DMS53 treated with DMSO at 0.1 percent for 48 hours (cell line): ENCODE data around the gene INHBC.
"Not testable (repeated sequence)": the region's sequence is repeated elsewhere in the genome, so short reads cannot be mapped to it uniquely, and the experiment has no call there.

Experiments
- DNase-seq: peaks from one replicate; lab custom pipeline; 2025; ENCODE audit not compliant: unreplicated experiment; lab: John Stamatoyannopoulos, UW

The INHBC gene

DNA sequence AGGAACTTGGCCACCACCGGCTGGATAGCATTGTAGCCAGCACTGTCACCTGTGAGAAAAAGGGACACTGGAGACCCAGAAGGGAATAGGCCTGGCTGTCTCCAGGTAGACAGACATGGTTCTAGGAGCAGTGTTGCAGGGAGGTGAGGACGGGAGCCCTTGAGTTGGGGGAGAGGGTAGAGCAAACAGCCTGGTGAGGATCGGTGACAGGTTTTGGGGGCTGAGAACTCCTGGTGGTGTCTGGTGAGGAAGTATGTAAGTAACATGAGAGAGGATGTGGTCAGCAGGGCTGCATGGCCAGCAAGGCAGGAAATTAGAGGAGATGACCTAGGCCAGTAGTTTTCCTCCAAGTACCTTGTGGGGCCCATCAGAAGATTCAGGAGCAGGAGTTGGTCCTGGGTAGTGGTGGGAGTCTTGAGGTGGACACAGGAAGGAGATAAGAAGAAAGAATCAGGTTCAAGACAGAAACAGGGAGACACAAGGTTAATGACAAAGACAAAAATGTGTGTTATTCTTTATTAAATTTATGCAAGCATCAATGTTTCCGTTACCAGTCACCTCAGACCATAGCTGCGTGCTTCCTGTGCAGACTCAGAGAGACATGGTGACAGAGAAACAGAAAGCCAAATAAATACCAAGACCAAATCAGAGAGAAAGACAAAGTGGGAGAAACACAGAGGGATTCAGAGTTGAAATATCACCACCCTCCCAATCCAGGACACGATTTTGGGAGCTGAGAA lies 45.0 kb downstream of the INHBC start, which contains the start of gene ARHGAP9:
TSS of gene ARHGAP9 (minus strand) at position 491 of the 740 bp plus-strand sequence. CDS start at position 31, 460 bp downstream.
- DNase-seq: no peak

DNA sequence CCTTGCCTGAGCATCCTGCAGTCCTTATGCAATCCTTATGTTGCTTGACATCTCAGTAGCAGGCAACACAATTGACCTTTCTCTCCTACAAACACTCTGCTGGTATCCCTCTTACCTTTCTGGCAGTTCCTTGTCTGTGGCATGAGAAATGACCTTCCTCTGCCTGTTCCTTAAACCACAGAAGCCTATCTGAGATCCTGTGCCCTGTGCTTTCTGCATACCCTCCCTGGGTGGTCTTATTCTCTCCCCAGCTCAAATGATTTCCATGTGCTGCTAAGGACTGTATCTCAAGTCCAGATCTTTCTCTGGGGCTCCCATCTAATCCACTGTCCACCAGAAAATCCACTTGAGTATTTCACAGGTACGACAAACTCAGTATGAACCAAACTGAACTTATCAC lies 47.1 kb downstream of the INHBC start:
- DNase-seq: no peak

- no peak for DNase-seq
Observed at GRCh38 chr12:57483466-57483865, 48.9 kb downstream of the INHBC start.

GRCh38 chr12:57485695-57486094 lies 51.1 kb downstream of the INHBC start:
- DNase-seq: no peak

GRCh38 chr12:57487055-57487596 lies 52.5 kb downstream of the INHBC start:
- DNase-seq: no peak

- peak; percentile 99 for DNase-seq
Observed at GRCh38 chr12:57487597-57488401, 53.2 kb downstream of the INHBC start, which contains the start of gene MARS1. Gene MARS1 (plus strand): TSS chr12:57488068. CDS start chr12:57488091, 23 bp downstream.

DNA sequence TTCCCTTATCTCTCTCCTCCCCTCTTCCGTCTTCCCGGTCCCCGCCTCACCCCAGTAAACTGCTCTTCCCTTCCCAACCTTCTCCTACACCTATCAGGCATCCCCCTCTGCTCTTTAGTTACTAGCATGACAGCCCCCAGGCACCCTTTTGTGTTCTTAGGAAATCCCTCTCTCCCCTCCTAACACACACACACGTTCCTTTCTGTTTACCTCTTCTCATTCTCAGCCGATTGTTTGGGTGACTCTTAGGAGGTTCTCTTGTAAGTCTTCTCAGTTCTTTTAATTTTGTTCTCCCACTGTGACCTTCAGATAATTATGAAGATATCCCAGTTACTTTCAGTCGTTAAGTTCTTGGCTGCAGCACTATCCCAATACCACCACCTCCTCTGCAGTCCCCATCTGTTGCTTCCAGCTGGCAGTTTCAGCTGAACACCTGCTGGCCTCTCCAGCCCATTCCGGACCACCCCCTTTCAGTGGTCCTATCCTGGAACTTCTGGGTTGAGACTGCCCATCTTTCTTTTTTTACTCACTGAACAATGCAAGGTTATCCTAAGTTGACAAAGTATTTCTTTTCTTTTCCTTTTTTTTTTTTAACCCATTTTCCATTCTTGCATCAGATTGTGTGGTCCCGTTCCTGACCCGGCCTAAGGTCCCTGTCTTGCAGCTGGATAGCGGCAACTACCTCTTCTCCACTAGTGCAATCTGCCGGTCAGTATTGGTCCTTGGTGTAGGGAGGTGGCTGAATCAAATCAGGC lies 54.0 kb downstream of the INHBC start:
- DNase-seq: no peak

- DNase-seq: no peak
Observed at GRCh38 chr12:57489157-57489641, 54.6 kb downstream of the INHBC start.

GRCh38 chr12:57490126-57490525 lies 55.5 kb downstream of the INHBC start:
- no peak for DNase-seq

GRCh38 chr12:57491393-57492280 lies 57.1 kb downstream of the INHBC start:
- no peak for DNase-seq

DNA sequence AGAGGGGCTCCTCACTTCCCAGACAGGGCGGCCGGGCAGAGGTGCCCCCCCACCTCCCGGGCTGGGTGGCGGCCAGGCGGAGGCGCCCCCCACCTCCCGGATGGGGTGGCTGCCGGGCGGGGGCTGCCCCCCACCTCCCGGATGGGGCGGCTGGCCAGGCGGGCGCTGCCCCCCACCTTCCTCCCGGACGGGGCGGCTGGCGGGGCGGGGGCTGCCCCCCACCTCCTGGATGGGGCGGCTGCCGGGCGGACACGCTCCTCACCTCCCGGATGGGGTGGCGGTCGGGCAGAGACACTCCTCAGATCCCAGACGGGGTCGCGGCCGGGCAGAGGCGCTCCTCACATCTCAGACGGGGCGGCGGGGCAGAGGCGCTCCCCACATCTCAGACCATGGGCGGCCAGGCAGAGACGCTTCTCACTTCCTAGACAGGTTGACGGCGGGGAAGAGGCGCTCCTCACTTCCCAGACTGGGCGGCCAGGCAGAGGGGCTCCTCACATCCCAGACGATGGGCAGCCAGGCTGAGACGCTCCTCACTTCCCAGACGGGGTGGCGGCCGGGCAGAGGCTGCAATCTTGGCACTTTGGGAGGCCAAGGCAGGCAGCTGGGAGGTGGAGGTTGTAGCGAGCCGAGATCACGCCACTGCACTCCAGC lies 60.6 kb downstream of the INHBC start:
- not testable (repeated sequence) for DNase-seq

DNA sequence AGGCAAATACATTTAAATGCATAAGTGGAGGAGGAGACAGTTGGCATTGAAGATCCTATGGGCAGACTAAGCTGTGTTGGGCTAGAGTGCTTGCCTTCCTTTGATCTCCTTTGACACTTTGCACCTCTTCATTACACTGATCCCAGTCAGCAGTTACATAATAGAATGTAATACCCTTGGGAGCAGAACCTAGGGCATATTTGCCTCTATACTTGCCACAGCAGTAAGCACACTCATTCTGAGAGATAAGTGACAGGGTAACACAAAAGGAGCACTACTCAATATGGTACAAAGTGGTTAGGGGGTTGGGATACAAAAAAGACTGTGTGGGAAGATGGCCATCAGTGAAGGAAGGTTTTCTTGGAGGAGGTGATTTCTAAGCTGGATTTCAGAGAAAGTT lies 62.2 kb downstream of the INHBC start:
- no peak for DNase-seq

GRCh38 chr12:57497223-57498131 lies 62.9 kb downstream of the INHBC start:
- DNase-seq: no peak

DNA sequence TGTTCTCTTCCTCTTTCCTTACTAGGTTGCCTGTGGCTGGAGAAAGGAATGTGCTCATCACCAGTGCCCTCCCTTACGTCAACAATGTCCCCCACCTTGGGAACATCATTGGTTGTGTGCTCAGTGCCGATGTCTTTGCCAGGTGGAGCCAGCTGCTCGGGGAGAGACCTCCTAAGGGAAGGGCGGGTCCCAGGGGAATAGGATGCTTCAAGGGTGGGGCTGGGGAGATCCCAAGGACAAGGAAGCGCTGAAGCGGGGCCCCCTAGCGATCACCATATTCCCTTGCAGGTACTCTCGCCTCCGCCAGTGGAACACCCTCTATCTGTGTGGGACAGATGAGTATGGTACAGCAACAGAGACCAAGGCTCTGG lies 63.5 kb downstream of the INHBC start:
- DNase-seq: no peak

- no peak for DNase-seq
Observed at GRCh38 chr12:57498571-57498970, 64.0 kb downstream of the INHBC start.

DNA sequence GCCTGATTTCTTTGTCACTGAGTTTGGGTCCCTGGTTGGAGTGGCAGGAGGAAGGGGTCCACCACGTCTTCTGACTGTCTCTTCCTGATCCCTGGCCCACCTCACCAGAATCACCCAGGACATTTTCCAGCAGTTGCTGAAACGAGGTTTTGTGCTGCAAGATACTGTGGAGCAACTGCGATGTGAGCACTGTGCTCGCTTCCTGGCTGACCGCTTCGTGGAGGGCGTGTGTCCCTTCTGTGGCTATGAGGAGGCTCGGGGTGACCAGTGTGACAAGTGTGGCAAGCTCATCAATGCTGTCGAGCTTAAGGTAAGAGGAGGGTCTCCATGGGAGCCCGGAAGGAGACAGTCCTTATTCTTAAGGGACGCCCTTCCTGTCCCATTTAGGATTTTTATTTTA lies 65.6 kb downstream of the INHBC start:
- DNase-seq: no peak
